ENCODE measurements around the gene VEGFB. TPM values are rescaled to one million over a fixed set of nuclear protein-coding genes. Genes with fewer than 3 reads are reported as not detected.
A peak's percentile ranks its signal among the peaks of the same experiment; 100 is the strongest.

The VEGFB gene
- total RNA-seq, 4 donors from 2014 or later, result 20.0 to 120 (median 26.0) TPM

GRCh38 chr11:64227405-64227956, 6.9 kb upstream of the VEGFB start:
- H3K27me3 ChIP-seq, result no peaks in the 10 kb centered on the region
- no peak overlapping the region for H3K4me3 ChIP-seq
- no peaks in the 10 kb centered on the region for H3K36me3 ChIP-seq
- intact Hi-C loops (cut with DNase I; ENCODE audit: low total_unique reads), result no loop called here
- no peaks in the 10 kb centered on the region for H3K9me3 ChIP-seq
- H3K4me1 ChIP-seq, result peaks cover 4 to 25% of the 10 kb centered on the region in 2 donors
- no peak overlapping the region for H3K27ac ChIP-seq
- no peak for TF ChIP-seq CTCF (IDR thresholded peaks at IDR 0.05)
- TF ChIP-seq POLR2A (IDR thresholded peaks at IDR 0.05), result no peak
- peak in 1 of 2 donors; percentile 24 for DNase-seq

- H3K4me3 ChIP-seq, result no peak overlapping the region
- TF ChIP-seq POLR2A (IDR thresholded peaks at IDR 0.05) (no peak), CTCF (IDR thresholded peaks at IDR 0.05) (no peak)
- peaks cover 4 to 33% of the 10 kb centered on the region in 2 donors for H3K4me1 ChIP-seq
- peak in 1 of 2 donors; percentile 26 for DNase-seq
- no peaks in the 10 kb centered on the region for H3K27me3 ChIP-seq
- no peaks in the 10 kb centered on the region for H3K36me3 ChIP-seq
- peak overlapping the region; percentile 90 to 96 for H3K27ac ChIP-seq
- intact Hi-C loops (cut with DNase I; ENCODE audit: low total_unique reads), result no loop called here
- no peaks in the 10 kb centered on the region for H3K9me3 ChIP-seq
Observed at GRCh38 chr11:64229090-64229743, 5.2 kb upstream of the VEGFB start.

GRCh38 chr11:64229744-64230170, 4.6 kb upstream of the VEGFB start:
- H3K4me3 ChIP-seq, result peak overlapping the region; percentile 54 to 79
- DNase-seq, result peak in 1 of 2 donors; percentile 26
- TF ChIP-seq POLR2A (IDR thresholded peaks at IDR 0.05) (no peak), CTCF (IDR thresholded peaks at IDR 0.05) (no peak)
- H3K9me3 ChIP-seq, result no peaks in the 10 kb centered on the region
- H3K27me3 ChIP-seq, result no peaks in the 10 kb centered on the region
- H3K27ac ChIP-seq, result peak overlapping the region; percentile 90 to 96
- no peaks in the 10 kb centered on the region for H3K36me3 ChIP-seq
- peaks cover 4 to 33% of the 10 kb centered on the region in 2 donors for H3K4me1 ChIP-seq
- intact Hi-C loops (cut with DNase I; ENCODE audit: low total_unique reads), result no loop called here

GRCh38 chr11:64230171-64230984, 4.0 kb upstream of the VEGFB start, which contains the start of gene DNAJC4:
TSS of gene DNAJC4 (plus strand) at chr11:64230548. CDS start at chr11:64230855, 307 bp downstream.
- no peaks in the 10 kb centered on the region for H3K36me3 ChIP-seq
- intact Hi-C loops (cut with DNase I; ENCODE audit: low total_unique reads), result no loop called here
- H3K9me3 ChIP-seq, result no peaks in the 10 kb centered on the region
- peak within 1 kb of the TSS; percentile 90 to 96 for H3K27ac ChIP-seq
- H3K27me3 ChIP-seq, result no peaks in the 10 kb centered on the region
- peak; percentile 91 to 95 for DNase-seq
- H3K4me1 ChIP-seq, result peaks cover 4 to 28% of the 10 kb centered on the region in 2 donors
- H3K4me3 ChIP-seq, result peak within 1 kb of the TSS; percentile 54 to 79
- TF ChIP-seq CTCF (IDR thresholded peaks at IDR 0.05) (no peak), POLR2A (IDR thresholded peaks at IDR 0.05) (peak in 1 of 2 donors; percentile 67)

Measured in uterus (tissue), 4 donors.